HG03460 (cell line): ENCODE data around the gene C3.
A peak's percentile ranks its signal among the peaks of the same experiment; 100 is the strongest.
"Not testable (repeated sequence)": the region's sequence is repeated elsewhere in the genome, so short reads cannot be mapped to it uniquely, and the experiment has no call there.

Experiments
- ATAC-seq: cut with Tn5 transposase; IDR thresholded peaks from one replicate; pipeline ENCODE4 v1.9.1; 2021; ENCODE audit not compliant: unreplicated experiment

Gene C3

DNA sequence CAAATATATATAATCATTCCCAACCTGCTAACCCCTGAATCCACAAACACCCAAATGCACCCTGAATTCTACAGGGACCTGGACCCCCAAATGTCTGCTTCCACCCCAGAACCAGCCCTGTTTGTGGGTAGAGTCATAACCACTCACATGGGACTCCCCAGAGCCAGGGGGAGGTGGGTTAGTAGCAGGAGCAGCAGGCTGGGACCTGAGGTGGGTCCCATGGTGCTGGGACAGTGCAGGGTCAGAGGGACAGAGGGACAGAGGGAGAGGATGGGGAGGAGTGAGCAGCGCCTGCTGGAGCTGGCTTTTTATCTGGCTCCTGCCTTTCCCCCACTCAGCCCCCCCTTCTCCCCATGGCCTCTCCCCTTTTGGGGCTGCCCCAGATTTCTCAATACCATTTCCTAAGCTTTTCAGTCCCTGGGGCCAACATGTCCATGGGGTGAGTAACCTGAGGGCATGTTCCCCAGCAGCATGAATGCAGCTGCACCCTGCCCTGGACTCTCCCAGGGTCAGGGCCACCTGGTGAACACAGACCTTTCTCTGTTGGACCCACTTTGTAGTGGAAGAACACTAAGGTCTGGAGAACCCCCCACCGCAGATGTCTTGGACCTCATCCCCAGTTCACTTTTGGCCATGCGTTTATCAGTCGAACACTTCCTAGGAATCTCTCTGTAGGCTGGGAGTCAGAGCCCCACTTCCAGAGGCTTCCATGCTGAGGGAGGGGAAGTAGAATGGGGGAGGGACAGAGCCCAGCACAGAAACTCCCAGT lies at the start of gene C3:
Gene C3 (minus strand): TSS at position 282 of the 769 bp plus-strand sequence. CDS start 61 bp downstream, at position 221.
- no peak for ATAC-seq

DNA sequence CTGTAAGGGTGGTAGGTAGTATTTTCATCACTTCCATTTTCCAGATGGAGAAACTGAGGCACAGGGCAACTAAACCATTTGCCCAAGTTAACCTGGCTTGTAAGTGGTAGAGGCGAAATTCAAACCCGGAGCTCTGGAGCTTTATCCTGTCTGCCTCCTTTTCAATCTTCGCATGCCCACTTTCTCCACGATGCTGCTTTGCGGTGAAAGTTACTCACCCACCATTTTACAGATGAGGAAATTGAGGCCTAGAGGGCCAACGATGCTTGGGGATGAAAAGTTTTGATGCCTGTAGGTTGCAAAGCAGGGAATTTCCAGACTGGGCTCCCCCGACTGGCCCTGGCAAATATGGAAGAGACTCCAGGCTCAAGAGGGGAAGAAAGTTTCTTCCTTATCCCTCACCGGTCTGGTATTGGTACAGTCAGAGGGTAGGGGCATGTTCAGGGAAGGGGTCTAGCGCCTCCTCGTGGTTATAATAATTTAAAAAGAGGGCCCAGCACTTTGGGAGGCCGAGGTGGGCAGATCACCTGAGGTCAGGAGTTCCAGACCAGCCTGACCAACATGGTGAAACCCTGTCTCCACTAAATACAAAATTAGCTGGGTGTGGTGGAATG lies 48.7 kb upstream of the C3 start:
- no peak for ATAC-seq

DNA sequence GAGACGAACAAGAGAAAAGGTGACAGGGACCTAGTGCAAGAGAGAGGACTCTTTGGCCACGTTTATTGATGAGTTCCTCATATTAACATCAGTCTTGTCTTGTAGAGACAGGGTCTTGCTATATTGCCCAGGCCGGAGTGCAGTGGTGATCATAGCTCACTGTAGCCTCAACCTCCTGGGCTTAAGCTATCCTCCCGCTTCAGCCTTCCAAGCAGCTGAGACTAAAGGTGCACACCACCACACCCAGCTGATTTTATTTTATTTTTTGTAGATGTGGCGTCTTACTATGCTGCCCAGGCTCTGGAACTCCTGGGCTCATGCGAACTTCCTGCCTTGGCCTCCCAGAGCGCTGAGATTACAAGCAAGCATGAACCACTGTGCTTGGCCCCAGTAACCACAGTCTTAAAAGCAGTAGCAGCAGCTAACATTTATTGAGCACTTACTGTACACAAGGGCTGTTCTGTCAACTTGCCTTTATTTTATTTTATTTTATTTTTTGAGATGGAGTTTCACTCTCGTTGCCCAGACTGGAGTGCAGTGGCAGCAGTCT lies 47.9 kb upstream of the C3 start:
- no peak for ATAC-seq

DNA sequence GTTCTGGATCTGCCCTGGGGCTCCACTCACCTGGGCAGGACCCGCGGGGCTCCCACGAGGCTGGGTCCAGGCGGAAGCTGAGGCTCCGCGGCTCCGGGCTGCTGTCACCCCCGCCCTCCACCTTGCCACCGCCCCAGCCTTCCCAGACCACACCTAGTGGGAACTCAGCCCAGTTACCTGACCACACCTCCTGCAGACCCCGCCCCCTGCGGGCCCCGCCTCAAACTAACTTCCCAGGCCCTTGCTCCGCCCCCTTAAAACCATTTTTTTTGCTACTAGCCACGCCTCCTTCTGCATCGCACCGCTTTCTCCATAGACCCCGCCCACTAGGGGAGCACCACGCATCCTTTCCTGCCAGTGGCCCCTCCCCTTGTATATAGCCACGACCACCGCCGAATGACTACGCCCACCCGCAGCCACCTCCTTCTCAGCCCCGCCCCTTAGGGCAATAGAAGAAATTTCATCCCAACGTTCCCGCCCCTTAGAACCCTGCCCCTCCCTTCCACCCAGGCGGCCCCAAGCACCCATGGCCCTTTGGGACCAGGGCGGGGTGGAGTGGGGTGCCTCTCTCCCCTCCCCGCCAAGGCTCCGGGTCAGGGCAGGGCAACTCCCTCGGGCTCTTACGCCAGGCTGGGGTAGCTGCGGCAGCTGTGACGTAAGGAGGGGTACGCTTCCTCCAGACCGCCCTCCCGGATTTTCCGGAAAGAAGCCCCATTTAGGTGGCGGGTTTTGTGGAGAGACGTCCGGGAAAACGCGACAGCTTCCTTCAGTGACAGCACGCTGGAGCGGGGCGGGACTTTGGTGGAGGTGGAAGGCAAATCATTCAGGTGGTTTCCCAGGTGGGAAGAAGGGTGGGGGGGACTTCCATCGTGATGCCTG lies 47.1 kb upstream of the C3 start, which contains the start of gene SH2D3A:
Gene SH2D3A (minus strand): TSS at position 79 of the 879 bp plus-strand sequence. CDS start 3,687 bp downstream, outside the sequence.
- ATAC-seq = peak; percentile 59

DNA sequence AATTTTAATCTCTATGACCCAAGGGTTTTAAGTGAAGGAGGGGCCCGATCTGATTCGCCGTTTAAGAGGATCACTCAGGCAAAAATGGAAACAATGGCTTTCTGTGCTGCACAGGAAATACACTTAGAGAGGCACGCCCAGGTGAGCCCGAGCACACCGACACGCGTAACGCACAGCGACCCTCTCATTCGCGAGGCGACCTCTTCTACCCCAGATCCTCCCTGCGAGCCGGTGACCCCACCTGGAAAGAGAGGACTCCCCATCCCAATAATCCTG lies 46.6 kb upstream of the C3 start:
- ATAC-seq = peak; percentile 15

DNA sequence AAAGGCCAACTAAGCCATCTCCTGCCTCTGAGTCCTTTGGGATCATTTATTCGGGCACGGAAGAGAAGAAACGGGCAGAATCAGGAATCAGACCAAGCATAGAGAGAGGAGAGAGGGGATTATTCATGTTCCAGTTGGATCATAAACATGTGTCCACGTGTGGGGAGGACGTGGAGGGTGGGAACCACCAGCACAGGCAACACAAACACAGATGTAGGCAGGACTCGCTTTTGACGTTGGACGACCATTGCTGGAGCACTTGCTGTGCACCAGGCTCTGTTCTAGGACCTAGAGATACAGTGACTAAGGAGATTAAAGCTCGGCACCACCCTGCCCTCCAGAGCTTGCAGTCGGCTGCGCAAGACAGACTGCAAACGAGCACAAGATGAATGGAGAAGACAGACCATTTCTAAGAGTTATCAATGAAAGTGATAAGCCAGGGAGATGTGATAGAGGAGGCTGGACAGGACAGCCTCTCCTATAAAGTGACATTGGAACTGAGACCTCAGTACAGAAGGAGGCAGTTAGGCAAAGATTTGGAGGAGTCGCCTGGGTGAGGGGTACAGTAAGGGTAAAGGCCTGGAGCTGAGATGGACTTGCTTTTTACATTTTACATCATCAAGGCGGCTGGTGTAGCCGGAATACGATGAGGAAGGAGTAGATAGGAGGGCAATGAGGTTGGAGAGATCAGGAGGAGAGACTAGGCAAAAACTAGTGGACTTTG lies 46.1 kb upstream of the C3 start:
- no peak for ATAC-seq

DNA sequence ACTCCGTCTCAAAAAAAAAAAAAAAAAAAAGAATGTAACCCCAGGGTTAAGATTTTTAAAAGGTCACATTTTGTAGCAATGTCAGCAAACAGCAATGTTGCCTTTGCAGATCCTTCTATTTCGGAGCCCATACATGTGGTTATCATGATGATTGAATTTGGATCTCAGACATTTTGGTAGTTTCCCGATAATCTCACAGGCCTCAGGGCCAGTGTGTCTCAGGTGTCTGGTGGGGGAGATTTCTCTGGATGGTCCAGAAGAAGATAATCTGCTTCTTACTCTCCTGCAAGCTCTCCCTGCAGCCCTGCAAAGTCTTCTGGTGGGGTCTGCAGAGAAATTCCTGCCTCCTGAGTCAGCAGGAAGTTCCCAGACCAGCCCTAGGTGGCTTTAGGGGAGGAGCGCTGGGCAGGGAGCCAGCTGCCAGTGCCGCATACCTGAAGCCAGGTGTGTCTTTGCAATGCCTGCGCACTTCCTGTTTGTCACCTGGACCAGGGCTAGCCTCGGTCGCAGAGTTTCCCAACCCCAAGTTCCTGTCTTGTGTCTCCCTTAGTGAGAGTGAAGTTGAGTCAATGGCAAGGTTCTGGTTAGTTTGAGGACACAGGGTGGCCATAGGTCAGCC lies 45.4 kb upstream of the C3 start:
- no peak for ATAC-seq

DNA sequence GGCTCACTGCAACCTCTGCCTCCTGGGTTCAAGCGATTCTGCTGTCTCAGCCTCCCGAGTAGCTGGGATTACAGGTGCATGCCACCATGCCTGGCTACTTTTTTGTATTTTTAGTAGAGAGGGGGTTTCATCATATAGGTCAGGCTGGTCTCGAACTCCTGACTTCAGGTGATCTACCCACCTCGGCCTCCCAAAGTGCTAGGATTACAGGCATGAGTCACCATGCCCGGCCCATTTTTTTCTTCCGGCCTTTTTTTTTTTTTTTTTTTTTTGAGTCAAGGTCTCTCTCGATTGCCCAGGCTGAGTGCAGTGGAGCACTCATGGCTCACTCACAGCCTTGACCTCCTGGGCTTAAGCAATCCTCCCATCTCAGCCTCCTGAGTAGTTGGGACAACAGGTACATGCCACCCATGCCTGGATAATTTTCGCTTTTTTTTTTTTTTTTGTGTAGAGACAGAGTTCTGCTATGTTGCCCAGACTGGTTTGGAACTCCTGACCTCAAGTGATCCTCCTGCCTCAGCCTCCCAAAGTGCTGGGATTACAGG lies 41.9 kb upstream of the C3 start:
- ATAC-seq = not testable (repeated sequence)

DNA sequence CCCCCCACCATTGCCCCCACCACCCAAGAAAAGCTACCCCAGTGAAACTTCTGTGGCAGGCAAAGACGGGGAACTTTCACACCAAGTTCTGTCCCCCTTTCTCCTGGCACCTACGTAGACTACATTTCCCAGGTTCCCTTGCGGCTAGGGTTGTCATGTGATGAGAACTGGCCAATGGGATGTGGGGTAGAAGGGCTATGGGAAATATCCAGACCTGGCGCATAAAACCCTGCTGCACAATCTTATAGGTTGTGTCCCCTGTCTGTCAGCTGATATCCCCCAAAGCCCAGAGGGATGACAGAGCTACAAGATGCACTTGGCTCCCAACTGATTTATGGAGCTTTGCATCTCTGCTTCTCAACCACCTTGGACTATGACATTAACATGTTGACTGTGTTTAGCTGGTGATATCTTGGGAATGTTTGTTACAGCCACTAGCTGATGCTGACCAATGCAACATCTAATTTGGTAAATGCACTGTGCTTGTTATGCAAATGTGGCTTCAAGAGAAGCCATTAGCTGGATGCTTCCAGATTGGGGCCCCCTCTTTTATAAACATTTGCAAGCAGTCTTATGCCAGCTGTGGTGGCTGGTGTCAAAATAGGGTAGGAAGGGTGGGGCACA lies 40.7 kb upstream of the C3 start:
- ATAC-seq = no peak

DNA sequence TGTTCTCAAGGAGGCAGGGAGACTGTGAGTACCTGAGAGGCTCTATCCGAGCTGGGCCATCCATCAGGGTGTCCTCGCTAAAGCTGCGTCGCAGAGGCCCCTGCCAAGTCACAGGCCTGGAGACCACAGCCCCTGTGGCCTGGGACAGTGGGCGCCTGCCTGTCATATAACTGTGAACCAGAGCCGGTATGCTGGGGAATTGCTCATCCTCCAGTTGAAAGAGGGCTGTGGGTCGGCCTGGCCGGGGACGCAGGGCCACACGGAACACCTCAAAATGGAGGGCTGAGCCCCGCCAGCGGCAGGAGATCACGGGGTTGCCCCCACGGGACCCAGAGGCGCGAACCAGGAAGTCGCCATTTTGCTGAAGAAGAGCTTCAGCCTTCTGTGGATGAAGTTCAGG lies 40.2 kb upstream of the C3 start:
- no peak for ATAC-seq

DNA sequence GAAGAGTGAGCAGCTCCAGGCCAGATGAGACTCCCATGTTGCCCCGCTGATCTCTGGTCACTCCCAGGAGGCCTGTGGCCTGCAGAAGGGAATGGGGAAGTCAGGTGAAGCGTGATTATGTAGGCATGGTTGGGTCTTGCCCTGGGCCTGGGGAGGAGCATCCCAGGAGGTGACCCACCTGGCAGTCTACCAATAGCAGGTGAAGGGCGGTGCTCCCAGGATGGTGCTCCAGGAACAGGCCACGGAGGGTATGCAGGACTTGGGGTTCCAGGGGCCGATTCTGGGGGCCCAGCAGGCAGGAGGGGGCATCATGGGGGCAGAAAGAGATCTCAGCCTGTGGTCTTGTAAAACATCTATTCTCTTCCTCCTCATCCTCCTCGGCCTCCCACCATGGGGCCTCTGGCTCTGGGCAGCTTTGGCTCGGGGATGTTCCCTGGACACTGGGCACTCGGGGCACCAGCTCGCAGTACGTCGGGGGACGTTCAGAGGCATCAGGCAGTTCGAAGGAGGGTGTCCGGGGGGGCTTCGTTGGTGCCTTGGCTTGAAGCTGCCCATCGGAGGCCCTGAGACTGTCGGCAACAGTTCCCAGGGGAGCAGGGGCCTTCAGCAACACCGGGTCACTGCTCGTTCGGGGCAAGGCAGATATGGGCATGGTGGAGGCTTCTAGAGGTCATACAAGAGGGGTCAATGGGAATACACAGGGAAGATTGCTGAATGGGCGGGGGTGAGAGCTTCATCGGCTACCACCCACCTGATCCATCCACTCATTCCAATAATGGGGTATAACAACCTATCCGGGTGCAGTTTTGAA lies 34.4 kb upstream of the C3 start:
- ATAC-seq = no peak

DNA sequence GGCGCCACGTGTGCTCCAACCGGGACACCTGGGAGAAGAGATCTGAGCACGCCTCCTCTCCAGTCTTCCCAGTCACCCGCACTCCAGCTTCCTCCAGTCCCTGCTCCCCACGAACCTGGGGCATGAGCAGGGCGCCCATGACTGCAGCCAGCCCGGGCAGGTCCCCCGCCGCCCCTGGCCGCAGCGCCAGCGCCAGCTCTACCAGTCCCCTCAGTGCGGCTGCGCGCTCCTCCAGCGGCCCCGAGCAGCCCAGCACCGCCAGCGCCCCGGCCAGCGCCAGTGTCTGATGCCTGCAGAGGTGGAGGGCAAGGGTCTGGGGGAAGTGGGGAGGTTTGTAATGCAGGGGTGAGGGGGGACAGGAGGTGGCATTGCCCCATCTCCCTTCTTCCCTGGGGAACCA lies 33.7 kb upstream of the C3 start:
- ATAC-seq = no peak

DNA sequence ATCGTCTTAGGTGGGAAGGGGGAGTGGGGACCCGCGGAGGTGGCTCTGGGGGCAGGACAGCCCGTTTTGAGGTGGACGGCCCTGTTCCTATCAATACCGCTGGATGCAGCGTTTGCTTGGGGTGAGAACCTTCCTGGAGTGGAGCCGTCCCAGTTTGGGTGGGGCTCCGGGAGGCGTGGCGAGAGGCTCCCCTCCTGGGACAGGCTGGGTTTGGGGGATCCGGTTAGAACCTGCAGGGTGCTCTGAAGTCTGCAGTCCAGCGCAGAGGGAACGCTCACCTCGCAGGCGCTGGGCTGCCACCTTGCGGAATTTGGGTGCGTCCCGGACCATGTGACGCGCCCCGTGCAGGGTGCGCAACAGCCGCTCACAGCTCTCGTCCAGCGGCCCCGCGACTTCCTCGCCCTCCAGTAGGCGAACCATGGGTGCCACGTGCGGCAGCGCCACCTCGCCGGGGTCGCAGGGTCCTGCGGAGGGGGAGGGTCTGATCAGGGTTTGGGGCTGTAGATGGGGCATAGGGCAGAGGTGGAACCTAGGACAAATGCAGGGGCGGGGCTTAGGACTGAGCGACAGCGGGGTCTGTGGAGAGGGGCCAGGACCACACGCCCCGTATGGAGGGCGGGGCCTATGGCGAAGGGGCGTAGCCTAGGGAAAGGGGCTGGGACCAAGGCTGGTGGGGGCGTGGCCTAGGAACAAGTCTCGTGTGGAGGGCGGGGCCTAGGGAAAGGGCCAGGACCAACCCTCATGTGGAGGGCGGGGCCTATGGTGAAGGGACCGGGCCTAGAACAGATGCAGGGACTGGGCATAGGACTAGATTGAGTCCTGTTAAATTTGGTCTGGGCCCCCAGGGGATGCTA lies 33.0 kb upstream of the C3 start:
- ATAC-seq = peak; percentile 78

DNA sequence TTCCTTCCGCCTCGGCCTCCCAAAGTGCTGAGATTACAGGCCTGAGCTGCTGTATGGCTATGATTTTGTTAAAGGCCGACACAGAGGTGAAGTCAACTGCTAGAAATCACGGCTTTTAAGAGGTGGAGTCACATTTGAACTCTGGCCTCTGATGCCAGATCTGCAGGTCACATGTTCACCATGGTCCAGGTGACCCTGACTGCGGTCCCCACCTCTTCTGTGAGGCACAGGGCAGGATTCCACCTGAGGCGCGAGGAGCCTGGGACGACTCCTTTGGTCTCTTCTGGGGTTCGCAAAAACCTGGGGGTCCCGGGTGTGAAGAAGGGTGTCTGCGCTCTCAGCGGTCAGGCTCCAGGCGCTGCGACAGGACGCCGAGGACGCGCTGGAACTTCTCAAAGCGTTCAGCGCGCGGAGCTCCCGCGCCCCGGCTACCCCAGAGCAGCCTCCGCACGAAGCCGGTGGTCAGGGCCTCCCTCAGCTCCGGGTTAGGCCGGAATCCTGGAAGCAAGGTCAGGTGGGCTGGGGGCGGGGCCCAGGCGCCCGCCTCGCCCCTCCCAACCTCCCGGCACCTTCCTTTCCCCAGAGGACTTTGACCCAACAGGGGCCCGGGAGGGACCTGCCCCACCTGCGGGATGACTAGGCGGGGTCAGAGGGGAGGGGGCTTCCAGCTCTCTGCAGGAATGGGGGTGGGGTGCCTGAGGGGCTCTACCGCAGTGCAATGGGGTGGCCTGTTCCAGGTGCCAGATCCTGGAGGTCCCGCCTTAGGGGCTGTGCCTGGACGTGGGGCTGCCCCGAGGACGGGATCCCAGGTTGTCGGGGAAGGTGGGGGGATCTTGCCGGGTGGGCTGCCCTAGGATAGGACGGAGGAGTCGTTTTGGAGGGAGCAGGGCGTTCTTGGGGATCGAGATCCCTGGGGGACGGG lies 32.1 kb upstream of the C3 start:
- no peak for ATAC-seq

DNA sequence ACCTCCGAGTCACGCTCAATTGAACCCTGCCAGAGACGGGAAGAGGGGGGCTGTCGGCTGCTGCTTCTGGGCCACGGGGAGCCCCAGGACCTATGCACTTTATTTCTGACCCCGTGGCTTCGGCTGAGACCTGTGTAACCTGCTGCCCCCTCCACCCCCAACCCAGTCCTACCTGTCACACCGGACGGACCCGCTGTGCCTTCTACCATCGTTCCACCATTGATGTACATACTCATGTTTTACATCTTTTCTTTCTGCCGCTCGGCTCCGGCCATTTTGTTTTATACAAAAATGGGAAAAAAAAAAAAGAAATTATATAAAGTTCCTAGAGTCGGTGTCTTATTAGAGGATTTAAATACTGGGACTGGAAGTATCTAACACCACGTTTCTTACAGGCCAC lies 30.7 kb upstream of the C3 start:
- no peak for ATAC-seq

DNA sequence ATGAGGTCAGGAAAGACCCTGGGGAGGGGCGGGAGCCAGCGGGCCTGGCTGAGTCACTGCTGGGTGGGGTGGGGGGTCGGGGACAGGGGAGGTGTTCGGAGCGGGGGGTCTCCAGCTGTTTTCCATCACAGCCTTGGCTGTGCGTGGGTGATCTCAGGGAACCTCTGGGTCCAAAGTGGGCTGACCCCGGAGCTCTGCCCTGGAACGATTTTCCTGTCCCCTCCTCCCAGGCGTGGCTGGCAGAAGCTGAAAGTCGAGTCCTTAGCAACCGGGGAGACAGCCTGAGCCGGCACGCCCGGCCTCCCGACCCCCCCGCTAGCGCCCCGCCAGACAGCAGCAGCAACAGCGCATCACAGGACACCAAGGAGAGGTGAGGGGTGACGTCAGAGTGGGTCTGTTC lies 29.6 kb upstream of the C3 start:
- no peak for ATAC-seq

DNA sequence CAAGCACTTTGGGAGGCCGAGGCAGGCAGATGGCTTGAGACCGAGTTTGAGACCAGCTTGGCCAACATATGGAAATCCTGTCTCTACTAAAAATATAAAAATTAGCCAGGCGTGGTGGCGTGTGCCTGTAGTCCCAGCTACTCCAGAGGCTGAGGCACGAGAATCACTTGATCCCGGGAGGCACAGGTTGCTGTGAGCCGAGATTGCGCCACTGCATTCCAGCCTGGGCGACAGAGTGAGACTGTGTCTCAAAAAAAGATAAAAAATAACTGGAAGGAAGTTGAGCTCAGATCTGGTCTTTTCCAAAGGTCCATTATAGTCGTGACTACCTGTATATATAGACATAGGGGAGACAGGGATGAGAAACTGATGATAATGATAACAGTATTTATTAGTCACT lies 28.1 kb upstream of the C3 start:
- not testable (repeated sequence) for ATAC-seq
